PC-9 (cell line): Measurements from ENCODE around the gene SLC9A3. TPM values are rescaled to one million over a fixed set of nuclear protein-coding genes. Genes with fewer than 3 reads are reported as not detected.

Experiments used
- BruUV-seq: library from RNA; stranded (reverse); fragments of 400-500 nt; replicated peaks from 2 replicates; lab custom pipeline; 2021; lab: Mats Ljungman, UMichigan
- CTCF ChIA-PET: fragments of 300-600 bp; sonication (Branson Sonifier 250); formaldehyde crosslinking; loops from one replicate; lab custom pipeline; 2022; ENCODE audit warnings: antibody characterized with exemption; lab: Charles Lee
- POLR2A ChIA-PET: fragments of 300-600 bp; sonication (Branson Sonifier 250); formaldehyde crosslinking; loops from one replicate; lab custom pipeline; 2022; ENCODE audit warnings: antibody characterized with exemption; ENCODE audit not compliant: unreplicated experiment; lab: Charles Lee
- DNase-seq, 2 experiments: peaks; one replicate each; pipeline versions ENCODE4 v3.0.0 to v3.0.0-alpha.2; 2015 to 2022; ENCODE audit warnings: mixed read lengths in 1 of 2
- H2AFZ ChIP-seq: fragments of 200-600 bp; sonication (generic); 2 replicates; pipeline ENCODE4 v1.8.1; 2017; ENCODE audit warnings: antibody characterized with exemption
- H3F3A ChIP-seq: fragments of 200-600 bp; sonication (generic); 2 replicates; pipeline ENCODE4 v1.8.1; 2017; ENCODE audit warnings: antibody characterized with exemption, mild to moderate bottlenecking, low read depth; ENCODE audit not compliant: insufficient read depth
- H3K27ac ChIP-seq: fragments of 200-600 bp; sonication (generic); 2 replicates; pipeline ENCODE4 v1.6.1; 2016; ENCODE audit warnings: mixed run types
- H3K27me3 ChIP-seq: fragments of 200-600 bp; sonication (generic); 2 replicates; pipeline ENCODE4 v1.6.1; 2016; ENCODE audit warnings: low read depth, mixed run types; ENCODE audit not compliant: insufficient read depth
- H3K36me3 ChIP-seq: fragments of 200-600 bp; sonication (generic); 2 replicates; pipeline ENCODE4 v1.6.1; 2016; ENCODE audit warnings: low read depth, mixed run types
- H3K4me1 ChIP-seq: fragments of 200-600 bp; sonication (generic); replicated peaks from 2 replicates; pipeline ENCODE4 v1.6.1; 2016; ENCODE audit warnings: mixed run types; ENCODE audit not compliant: insufficient read depth
- H3K4me2 ChIP-seq: fragments of 200-600 bp; sonication (generic); 2 replicates; pipeline ENCODE4 v1.6.1; 2017; ENCODE audit warnings: mixed run types
- H3K4me3 ChIP-seq: fragments of 200-600 bp; sonication (generic); 2 replicates; pipeline ENCODE4 v1.6.1; 2016; ENCODE audit warnings: mixed run types
- H3K79me2 ChIP-seq: fragments of 200-600 bp; sonication (generic); 2 replicates; pipeline ENCODE4 v1.6.1; 2017; ENCODE audit warnings: low read depth, mixed run types
- H3K9me2 ChIP-seq: fragments of 200-600 bp; sonication (generic); 2 replicates; pipeline ENCODE4 v1.8.1; 2017; ENCODE audit warnings: mild to moderate bottlenecking; ENCODE audit not compliant: insufficient read depth
- H3K9me3 ChIP-seq: fragments of 200-600 bp; sonication (generic); 2 replicates; pipeline ENCODE4 v1.8.1; 2016; ENCODE audit warnings: low read depth; ENCODE audit not compliant: insufficient read depth
- H4K20me1 ChIP-seq: fragments of 200-600 bp; sonication (generic); 2 replicates; pipeline ENCODE4 v1.8.1; 2017; ENCODE audit not compliant: insufficient read depth
- CTCF ChIP-seq: fragments of 200-600 bp; sonication (generic); conservative IDR thresholded peaks from 2 replicates; pipeline ENCODE4 v1.6.1; 2017; ENCODE audit warnings: mixed run types, antibody characterized with exemption, mild to moderate bottlenecking, moderate library complexity
- EZH2 ChIP-seq: fragments of 200-600 bp; sonication (generic); IDR thresholded peaks from 2 replicates; pipeline ENCODE4 v1.8.0; 2017; ENCODE audit warnings: antibody characterized with exemption, low read depth
- intact Hi-C: fragments of 100-400 bp; cut with micrococcal nuclease; formaldehyde crosslinking; loops from one replicate; pipeline ENCODE4 v1.10.0; 2022; ENCODE audit not compliant: unreplicated experiment
- total RNA-seq: library from RNA; stranded (reverse); gene quantifications from 2 replicates; pipeline ENCODE4 v1.2.3, GENCODE V29; 2021

SLC9A3 gene
- total RNA-seq, 1 experiment from 2014 or later: 5.6 TPM

- no peak overlapping the region for H3K27ac ChIP-seq
- H3K27me3 ChIP-seq: peaks cover 91% of the 10 kb centered on the region
- ChIA-PET POLR2A (no interaction called here), CTCF (no interaction called here)
- H3K4me2 ChIP-seq: no peak overlapping the region
- no peaks in the 10 kb centered on the region for H3K4me1 ChIP-seq
- no peaks in the 10 kb centered on the region for H3K9me3 ChIP-seq
- no peaks in the 10 kb centered on the region for H3K36me3 ChIP-seq
- H3K79me2 ChIP-seq: no peaks in the 10 kb centered on the region
- H2AFZ ChIP-seq: no peak overlapping the region
- no peaks in the 10 kb centered on the region for H3F3A ChIP-seq
- H4K20me1 ChIP-seq: no peaks in the 10 kb centered on the region
- DNase-seq: no peak
- no peaks in the 10 kb centered on the region for H3K9me2 ChIP-seq
- H3K4me3 ChIP-seq: no peak overlapping the region
- TF ChIP-seq EZH2: no peak
- no peak for TF ChIP-seq CTCF
- intact Hi-C loops: no loop called here
- BruUV-seq: no TSS peak
Observed at GRCh38 chr5:520850-521226, 3.4 kb downstream of the SLC9A3 start.

- H3K79me2 ChIP-seq: no peaks in the 10 kb centered on the region
- H3K27me3 ChIP-seq: peaks cover 88% of the 10 kb centered on the region
- no peak overlapping the region for H2AFZ ChIP-seq
- BruUV-seq: no TSS peak
- no peak overlapping the region for H3K4me3 ChIP-seq
- no peaks in the 10 kb centered on the region for H3K4me1 ChIP-seq
- no peak for DNase-seq
- no peaks in the 10 kb centered on the region for H3K36me3 ChIP-seq
- H3K4me2 ChIP-seq: no peak overlapping the region
- no peaks in the 10 kb centered on the region for H3K9me3 ChIP-seq
- no peaks in the 10 kb centered on the region for H4K20me1 ChIP-seq
- no peaks in the 10 kb centered on the region for H3F3A ChIP-seq
- no peak overlapping the region for H3K27ac ChIP-seq
- TF ChIP-seq EZH2 (no peak), CTCF (no peak)
- intact Hi-C loops: no loop called here
- ChIA-PET POLR2A (no interaction called here), CTCF (no interaction called here)
- no peaks in the 10 kb centered on the region for H3K9me2 ChIP-seq
Observed at GRCh38 chr5:520196-520849, 3.9 kb downstream of the SLC9A3 start.

GRCh38 chr5:518721-519120, 5.5 kb downstream of the SLC9A3 start:
- no TSS peak for BruUV-seq
- no peaks in the 10 kb centered on the region for H3K79me2 ChIP-seq
- no peaks in the 10 kb centered on the region for H3K9me3 ChIP-seq
- H3K27me3 ChIP-seq: peaks cover 96% of the 10 kb centered on the region
- no peaks in the 10 kb centered on the region for H3K4me1 ChIP-seq
- intact Hi-C loops: no loop called here
- no peaks in the 10 kb centered on the region for H4K20me1 ChIP-seq
- no peaks in the 10 kb centered on the region for H3K36me3 ChIP-seq
- H3K27ac ChIP-seq: no peak overlapping the region
- no peaks in the 10 kb centered on the region for H3F3A ChIP-seq
- TF ChIP-seq EZH2 (no peak), CTCF (no peak)
- H3K4me3 ChIP-seq: no peak overlapping the region
- H2AFZ ChIP-seq: no peak overlapping the region
- peak overlapping the region; percentile 9; the same call in 1 of the 2 replicates for H3K4me2 ChIP-seq
- CTCF ChIA-PET: no interaction called here
- peak in 1 of 2 experiments; percentile 69 for DNase-seq
- no peaks in the 10 kb centered on the region for H3K9me2 ChIP-seq
- POLR2A ChIA-PET: interaction anchor here (0.7 kb wide), 1 partner anchor 87 kb away, joined by 3 read pairs; no protein-coding TSS in a partner anchor
